Measurements from ENCODE around the gene CRB1.

The CRB1 gene

DNA sequence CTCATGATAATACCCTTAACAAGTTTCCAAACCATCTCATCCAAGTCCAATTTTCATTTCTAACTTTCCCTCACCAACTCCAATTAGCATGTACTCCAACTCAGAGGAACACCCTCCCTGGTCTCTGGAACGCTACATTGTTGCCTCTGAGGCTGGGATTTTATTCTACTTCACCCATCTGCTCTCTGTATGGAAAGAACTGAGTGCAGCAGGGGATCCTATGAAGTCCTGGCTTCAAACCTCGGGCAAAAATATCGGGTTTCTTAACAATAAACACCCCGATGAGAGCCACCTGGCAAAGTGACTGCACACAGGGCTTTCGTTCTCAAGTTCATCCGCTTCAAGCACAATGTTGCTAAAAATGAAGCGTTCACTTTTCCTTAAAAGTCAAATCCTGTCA lies 99.6 kb downstream of the CRB1 start:
- no peak for TF ChIP-seq CTCF (IDR thresholded peaks at IDR 0.05; ENCODE audit: control extremely low read depth, extremely low read depth, low read depth, missing control alignments)
- POLR2A ChIA-PET, result no interaction called here
- CTCF ChIA-PET, result interaction anchor here (0.7 kb wide), 1 partner anchor 23 kb away, joined by 3 read pairs; no protein-coding TSS in a partner anchor
- DNase-seq (ENCODE audit: extremely low spot score), result no peak

- ChIA-PET CTCF (interaction anchor here (0.9 kb wide), 1 partner anchor 18 kb away, joined by 3 read pairs; no protein-coding TSS in a partner anchor), POLR2A (no interaction called here)
- DNase-seq (ENCODE audit: extremely low spot score), result no peak
- no peak for TF ChIP-seq CTCF (IDR thresholded peaks at IDR 0.05; ENCODE audit: control extremely low read depth, extremely low read depth, low read depth, missing control alignments)
These were observed 106.4 kb downstream of the CRB1 start for GRCh38 chr1:197374428-197374827.

DNA sequence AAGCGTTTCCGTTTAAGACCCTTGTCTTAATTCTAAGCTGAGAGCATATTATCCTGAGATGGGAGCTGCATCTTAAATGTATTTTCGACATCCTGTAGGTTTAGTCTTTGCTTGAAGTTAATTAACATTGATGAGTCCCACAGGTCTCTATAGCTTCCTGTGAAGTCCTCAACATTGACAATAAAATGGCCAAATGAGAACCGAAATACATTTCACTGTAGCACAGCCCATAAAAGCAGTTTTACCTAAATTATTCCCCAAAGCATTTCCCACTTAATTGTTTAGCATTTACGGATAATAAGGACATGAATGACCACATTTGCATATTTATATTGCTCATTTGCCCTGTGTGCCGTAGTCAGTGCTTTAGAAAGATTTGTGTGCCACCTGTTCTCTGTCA lies 116.4 kb downstream of the CRB1 start:
- no peak for DNase-seq (ENCODE audit: extremely low spot score)
- TF ChIP-seq CTCF (IDR thresholded peaks at IDR 0.05; ENCODE audit: control extremely low read depth, extremely low read depth, low read depth, missing control alignments), result no peak
- ChIA-PET POLR2A (no interaction called here), CTCF (interaction anchor here (1.0 to 1.5 kb wide), 2 partner anchors 26 to 54 kb away, joined by 3 read pairs; no protein-coding TSS in a partner anchor)

DNA sequence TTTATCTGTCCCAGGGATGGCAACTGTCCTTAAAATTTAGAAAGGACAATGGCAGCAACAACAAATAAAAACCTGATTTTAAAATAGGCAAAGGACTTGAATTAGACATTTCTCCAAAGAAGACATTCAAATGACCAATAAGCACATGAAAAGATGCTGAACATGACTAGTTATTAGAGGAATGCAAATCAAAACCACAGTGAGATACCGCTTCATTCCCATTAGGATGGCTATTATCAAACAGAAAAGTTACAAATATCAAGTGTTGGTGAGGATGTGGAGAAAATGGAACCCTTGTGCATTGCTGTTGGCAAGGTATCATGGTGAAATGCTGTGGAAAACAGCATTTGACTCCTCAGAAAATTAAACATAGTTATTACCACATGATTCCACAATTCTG lies 120.7 kb downstream of the CRB1 start:
- DNase-seq (ENCODE audit: extremely low spot score), result no peak

DNA sequence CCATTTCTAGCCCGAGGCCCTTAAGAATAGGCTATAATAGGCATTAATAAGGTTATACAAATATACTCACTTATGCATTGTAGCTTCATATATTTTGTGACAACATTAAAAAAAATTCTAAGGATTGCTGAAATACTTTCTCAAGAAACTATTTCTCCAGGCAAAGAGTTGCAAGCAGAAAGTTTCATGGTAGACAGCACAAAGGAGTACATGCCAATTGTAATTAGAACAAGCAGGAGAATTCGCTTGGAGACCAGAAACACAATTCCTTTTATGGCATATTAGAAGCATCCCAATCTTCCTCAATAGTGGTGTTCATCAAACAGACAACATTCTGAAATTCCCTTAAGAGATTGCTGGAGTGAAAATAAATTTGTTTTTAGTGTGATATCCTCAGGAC lies 122.8 kb downstream of the CRB1 start:
- ChIA-PET CTCF (interaction anchor here (1.0 to 2.8 kb wide), 5 partner anchors 10 to 23 kb away, joined by 3 to 14 read pairs (median 3); no protein-coding TSS in a partner anchor), POLR2A (no interaction called here)
- no peak for TF ChIP-seq CTCF (IDR thresholded peaks at IDR 0.05; ENCODE audit: control extremely low read depth, extremely low read depth, low read depth, missing control alignments)
- no peak for DNase-seq (ENCODE audit: extremely low spot score)

More for the DNA sequence above, 120.7 kb downstream of the CRB1 start:
- ChIA-PET POLR2A (no interaction called here), CTCF (no interaction called here)
- no peak for TF ChIP-seq CTCF (IDR thresholded peaks at IDR 0.05; ENCODE audit: control extremely low read depth, extremely low read depth, low read depth, missing control alignments)

DNA sequence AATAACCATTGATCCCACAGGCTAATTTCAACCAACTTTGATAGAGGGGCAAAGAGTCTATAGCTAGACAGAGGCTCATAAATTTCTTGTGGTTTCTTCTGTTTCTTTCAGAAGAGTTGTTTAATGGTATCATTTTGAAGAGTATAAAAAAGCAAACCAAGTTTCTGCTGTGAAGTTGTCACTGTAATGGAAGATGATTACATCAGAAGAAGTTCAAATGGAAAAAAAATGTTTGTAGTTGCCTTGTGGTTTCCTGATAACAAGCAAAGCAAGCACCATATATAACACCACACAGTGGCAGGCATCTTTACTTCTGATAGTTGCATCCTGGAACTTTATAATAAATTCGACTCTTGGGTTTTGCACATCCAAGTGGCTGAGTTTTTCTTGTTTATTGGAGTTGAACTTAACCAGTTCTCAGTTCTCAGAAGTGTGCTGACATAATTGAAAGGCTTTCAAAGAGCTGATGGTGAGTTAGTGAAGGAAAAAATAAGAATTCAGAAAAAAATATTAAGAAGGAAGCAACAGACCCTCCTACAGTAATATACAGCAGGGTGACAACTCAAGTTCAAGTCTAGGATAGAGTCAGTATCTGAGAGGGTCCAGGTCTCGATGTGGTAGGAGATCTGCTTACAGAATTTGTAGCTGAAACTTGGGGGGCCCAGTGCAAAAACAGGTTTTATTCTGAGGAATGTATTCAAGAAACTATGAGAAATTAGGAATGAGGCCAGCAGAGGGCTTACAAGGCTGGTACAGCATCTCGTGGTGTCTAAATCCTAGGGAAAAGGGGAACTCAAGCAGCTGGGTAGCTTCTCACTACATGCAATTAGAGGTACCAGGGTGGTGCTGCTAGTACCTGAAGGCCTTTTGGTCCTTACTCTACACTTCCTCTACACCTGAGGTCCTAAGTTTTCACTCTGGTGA lies 123.5 kb downstream of the CRB1 start:
- CTCF ChIA-PET, result interaction anchor here (1.1 to 2.8 kb wide), 2 partner anchors 9 to 13 kb away, joined by 3 to 14 read pairs; no protein-coding TSS in a partner anchor
- TF ChIP-seq CTCF (IDR thresholded peaks at IDR 0.05; ENCODE audit: control extremely low read depth, extremely low read depth, low read depth, missing control alignments), result no peak
- no peak for DNase-seq (ENCODE audit: extremely low spot score)
- POLR2A ChIA-PET, result no interaction called here
